NOMO-1 (cell line): ENCODE results near the gene DUSP7.
"Not testable (repeated sequence)": the region's sequence is repeated elsewhere in the genome, so short reads cannot be mapped to it uniquely, and the experiment has no call there.

Experiments
- DNase-seq, 2 experiments: peaks; one replicate each; lab custom pipeline; 2025; ENCODE audit not compliant: unreplicated experiment in 2 of 2; lab: John Stamatoyannopoulos, UW

Gene DUSP7

DNA sequence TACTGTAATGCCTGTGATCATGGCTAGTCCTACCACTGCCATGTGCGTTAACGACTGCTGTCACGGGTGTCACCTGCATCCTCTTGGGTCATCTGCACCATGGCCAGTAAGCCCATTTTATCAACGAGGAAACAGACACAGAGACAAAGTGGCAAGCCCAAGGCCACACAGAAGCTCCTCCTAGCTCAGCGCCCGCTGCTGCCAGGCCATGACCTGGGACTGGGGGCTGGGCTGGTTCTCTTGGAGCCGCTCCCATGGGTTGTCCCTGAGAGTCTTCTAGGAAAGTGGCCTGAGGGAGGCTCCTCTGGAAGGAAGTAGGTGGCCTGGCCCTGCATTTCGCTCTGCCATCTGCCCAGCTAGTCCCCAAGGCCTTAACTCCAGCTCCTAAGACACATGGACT is 4.9 kb downstream of the DUSP7 start:
- DNase-seq: no peak

- DNase-seq: no peak
Observed at GRCh38 chr3:52050571-52050970, 5.8 kb downstream of the DUSP7 start.

DNA sequence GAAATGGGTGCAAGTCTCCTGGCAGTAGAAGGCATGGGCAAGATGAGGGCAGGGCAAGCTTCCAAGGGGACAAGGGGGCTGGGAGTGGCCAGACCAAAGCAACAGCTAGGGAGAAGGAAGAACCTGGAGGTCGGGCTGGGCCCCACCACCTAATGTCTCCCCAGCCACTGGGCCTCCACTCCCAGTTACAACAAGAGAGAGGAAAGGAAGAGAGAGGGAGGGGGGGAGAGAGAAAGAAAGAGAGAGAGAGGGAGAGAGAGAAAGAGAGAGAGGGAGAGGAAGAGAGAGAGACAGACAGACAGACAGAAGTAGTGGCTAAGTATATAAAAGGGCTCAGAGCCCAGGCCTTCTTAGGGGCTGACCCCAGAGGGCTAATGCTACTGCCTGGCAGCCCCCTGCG is 6.9 kb downstream of the DUSP7 start:
- no peak for DNase-seq

DNA sequence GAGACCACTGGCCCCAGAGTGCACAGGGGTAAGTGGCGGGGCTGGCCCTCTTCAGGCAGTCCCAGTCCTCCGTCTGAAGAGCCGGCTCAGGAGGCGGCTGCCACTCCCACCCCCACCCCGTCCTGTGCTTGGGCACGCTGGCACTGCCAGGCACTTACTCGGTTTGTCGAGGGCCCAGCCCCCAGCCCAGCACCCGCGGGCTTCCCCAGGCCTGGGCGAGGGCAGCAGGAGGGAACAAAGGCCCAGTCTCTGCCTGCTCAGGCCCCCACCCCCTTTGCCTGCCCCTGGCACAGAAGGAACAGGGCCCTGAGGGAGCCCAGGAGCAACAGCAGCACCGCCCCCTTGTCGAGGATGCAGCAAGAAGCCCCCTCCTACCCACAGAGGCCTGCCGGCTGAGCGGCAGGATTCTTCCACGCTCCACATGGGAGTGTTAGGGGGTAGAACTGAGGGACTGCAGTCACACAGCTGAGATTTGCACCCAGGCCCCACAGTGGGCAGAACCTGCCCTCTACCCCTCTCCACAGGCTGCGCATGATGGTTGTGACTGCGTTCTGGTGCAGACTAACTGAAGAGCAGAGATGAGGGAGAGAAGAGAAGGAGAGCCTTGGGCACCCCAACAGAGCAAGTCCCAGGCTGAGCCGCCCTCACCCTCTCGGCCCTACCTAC is 8.9 kb downstream of the DUSP7 start:
- DNase-seq: no peak

DNA sequence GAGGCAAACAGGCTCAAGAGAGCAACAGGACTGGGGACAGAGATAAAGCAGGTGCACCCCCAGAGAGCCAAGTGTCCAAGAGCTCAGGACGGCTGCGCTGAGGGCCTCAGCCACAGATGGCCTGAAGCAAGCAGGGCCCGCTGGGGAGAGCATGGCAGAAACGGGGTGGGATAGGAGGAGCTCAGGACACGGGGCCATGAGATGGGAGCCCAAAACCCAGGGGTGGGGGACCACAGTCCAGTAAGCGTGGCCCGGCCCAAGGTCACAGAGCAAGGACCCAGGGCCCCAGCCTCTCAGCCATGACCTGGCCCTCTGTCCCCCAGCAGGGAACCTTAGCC is 9.5 kb downstream of the DUSP7 start:
- DNase-seq: no peak

- DNase-seq: no peak
Observed at GRCh38 chr3:52046186-52046901, 10.0 kb downstream of the DUSP7 start.

DNA sequence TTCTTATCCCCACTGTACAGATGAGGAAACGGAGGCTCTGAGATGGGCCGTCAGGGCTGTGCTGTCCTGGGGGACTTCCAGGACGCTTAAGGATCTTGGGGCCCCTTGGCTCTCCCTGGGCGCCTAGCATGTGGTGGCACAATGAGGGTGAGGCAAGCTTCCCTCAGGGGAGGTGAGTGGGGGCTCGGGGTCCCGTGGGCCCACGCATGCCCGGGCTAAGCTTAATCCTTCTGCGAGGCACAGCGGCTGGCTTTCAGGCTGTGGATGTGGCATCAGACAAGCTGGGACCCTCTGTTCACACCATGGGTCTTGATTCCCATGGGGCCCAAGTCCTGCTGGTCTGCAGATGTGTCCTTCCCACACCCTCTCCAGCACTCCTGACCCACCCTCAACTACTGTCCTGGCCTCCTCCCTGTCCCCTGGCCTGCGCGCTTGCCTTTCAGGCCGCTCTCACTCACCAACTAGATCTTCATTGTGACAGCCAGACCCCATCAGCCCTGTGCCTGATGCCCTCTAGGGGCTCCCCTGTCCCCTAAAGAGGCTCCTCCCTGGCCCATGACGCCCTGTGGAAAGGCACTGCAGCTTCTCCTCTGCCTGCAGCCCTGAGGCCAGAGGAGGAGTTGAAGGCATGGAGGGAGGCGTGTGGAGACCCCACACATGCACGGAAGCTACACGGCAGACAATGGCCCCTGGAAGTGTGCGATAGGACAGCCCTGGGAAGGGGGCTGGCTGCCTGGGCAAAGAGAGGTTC is 11.3 kb downstream of the DUSP7 start:
- no peak for DNase-seq

DNA sequence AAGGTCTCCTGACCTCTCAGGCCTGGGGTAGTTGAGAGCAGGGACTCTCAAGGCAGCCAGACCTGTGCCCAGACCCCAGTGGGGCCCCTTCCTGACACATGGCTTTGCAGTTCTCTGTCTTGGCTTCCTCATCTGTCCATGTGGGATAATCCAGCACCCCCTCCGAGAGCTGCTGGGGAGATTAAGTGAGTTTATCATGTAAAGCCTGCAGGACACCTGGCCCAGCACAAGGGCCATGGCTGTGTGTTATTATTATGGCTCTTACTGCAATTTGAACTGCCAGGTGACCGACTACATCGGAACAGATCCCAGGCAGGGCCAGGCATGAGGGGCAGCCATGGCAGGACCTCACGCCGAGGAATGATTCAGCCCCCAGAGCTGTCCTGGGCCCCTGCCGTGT is 12.6 kb downstream of the DUSP7 start:
- DNase-seq: no peak

DNA sequence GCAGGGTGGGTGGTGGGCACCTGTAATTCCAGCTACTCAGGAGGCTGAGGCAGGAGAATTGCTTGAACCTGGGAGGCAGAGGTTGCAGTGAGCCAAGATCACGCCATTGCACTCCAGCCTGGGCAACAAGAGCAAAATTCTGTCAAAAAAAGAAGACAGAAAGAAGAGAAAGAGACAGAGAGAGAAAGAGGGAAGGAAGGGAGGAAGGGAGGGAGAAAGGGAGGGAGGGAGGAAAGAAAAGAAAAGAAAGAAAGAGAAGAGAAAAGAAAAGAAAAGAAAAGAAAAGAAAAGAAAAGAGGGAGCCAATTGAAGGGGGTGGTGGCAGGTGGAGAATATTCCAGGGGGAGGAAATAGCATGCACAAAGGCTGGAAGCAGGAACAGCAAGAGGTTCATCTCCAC is 13.3 kb downstream of the DUSP7 start:
- DNase-seq: not testable (repeated sequence)

DNA sequence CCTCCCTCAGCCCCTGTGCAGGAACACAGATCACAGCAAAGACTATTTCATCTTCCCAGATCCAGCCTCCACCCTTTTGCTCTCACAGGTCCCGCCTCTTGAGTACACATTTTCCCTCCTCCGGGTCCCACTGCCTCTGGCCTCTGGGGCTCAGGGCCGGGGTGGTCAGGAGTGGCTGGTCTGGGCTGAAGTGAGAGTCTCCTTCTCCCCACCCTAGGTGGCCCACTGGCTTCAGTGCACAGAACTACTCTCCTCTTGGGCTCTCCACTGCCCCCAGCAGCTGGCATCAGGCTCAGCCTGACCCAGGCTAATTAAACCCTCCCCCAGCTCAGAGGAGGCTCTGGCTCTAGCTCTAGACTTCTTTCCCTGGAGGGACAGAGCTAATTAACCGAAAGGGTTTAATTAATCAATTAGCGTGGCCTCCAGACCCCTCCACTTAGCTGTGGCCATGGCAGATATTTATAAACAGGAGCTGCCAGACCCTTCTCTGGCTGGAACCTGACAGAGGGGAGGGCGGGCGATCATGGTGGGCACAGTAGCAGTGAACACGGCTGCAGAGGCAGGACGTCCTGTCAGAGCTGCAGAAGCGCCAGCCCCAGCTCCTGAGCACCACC is 15.1 kb downstream of the DUSP7 start:
- DNase-seq: no peak

DNA sequence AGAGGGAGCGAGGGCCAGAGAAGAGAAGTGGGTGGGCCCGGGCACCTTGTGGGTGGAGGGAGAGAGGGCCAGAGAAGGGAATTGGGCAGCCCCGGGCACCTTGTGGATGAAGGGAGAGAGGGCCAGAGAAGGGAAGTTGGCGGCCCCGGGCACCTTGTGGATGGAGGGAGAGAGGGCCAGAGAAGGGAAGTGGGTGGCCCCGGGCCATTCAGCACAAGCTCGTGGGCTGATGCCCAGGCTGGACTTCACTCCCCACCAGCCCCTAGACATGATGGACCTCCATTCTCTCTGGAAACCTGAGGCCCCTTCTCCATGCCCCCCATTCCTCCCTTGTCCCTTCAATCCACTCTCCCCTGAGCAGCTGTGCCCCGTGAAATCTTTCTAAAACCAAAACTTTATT is 15.8 kb downstream of the DUSP7 start:
- no peak for DNase-seq

GRCh38 chr3:52039846-52040245 is 16.5 kb downstream of the DUSP7 start:
- DNase-seq: no peak

- DNase-seq: no peak
Observed at GRCh38 chr3:52039426-52039825, 16.9 kb downstream of the DUSP7 start.

- DNase-seq: no peak
Observed at GRCh38 chr3:52038227-52038626, 18.1 kb downstream of the DUSP7 start.

DNA sequence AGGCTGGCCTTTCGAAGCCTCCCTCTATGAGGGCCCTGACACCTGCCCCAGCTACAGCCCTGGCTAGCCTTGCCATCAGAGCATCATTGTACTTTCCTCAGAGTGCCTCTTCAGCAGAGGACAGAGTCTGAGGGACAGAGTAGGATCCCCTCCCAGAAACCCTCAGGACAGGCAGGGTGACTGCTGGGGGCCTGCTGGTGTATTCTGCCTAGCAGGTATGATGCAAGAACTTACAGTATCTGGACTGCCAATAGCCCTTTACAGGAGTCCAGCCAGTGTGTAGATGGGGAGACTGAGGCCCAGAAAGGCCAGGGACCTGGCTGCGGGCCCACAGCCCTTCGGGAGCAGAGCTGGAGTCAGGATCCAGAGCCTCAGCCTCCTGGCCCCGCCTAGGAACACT is 19.1 kb downstream of the DUSP7 start:
- no peak for DNase-seq

- no peak for DNase-seq
Observed at GRCh38 chr3:52036829-52037228, 19.5 kb downstream of the DUSP7 start.

GRCh38 chr3:52036222-52036694 is 20.1 kb downstream of the DUSP7 start:
- no peak for DNase-seq

- no peak for DNase-seq
Observed at GRCh38 chr3:52034651-52035050, 21.7 kb downstream of the DUSP7 start.

GRCh38 chr3:52034212-52034611 is 22.2 kb downstream of the DUSP7 start:
- no peak for DNase-seq

- not testable (repeated sequence) for DNase-seq
Observed at GRCh38 chr3:52033748-52034147, 22.6 kb downstream of the DUSP7 start.

- DNase-seq: no peak
Observed at GRCh38 chr3:52032702-52033408, 23.5 kb downstream of the DUSP7 start.
